H1 (cell line): ENCODE results near the gene C5. TPM values are rescaled to one million over a fixed set of nuclear protein-coding genes. Genes with fewer than 3 reads are reported as not detected.

Experiments used
- CTCF ChIA-PET: fragments of 300-600 bp; sonication (Branson Sonifier 250); formaldehyde crosslinking; loops from one replicate; lab custom pipeline; 2021; ENCODE audit not compliant: partially characterized antibody; lab: Charles Lee
- POLR2A ChIA-PET: fragments of 300-600 bp; sonication (Branson Sonifier 250); formaldehyde crosslinking; loops from one replicate; lab custom pipeline; 2021; ENCODE audit warnings: inconsistent platforms; ENCODE audit not compliant: partially characterized antibody; lab: Charles Lee
- DNase-seq, 2 experiments: peaks; one replicate each; pipeline versions ENCODE4 v3.0.0 to v3.0.0-alpha.2; 2010 to 2022; ENCODE audit warnings: low spot score in 2 of 2, low read depth in 1 of 2, mixed read lengths in 1 of 2
- FAIRE-seq: peaks from 2 replicates; lab custom pipeline; 2011; peaks lifted over from hg19 to GRCh38; lab: Jason Lieb, UNC
- H2AFZ ChIP-seq: 2 replicates; pipeline ENCODE4 v1.8.1; 2012; ENCODE audit warnings: low read length, inconsistent platforms
- H2AK5ac ChIP-seq: 2 replicates; pipeline ENCODE4 v1.6.1; 2013; ENCODE audit warnings: low read depth, low read length
- H2BK120ac ChIP-seq: replicated peaks from 2 replicates; pipeline ENCODE3; 2013; ENCODE audit warnings: low read depth, low read length, inconsistent platforms
- H2BK12ac ChIP-seq: 2 replicates; pipeline ENCODE4 v1.6.1; 2013; ENCODE audit warnings: low read depth, low read length
- H2BK15ac ChIP-seq: 2 replicates; pipeline ENCODE4 v1.6.1; 2013; ENCODE audit warnings: low read length
- H2BK20ac ChIP-seq: 2 replicates; pipeline ENCODE4 v1.6.1; 2013; ENCODE audit warnings: low read length
- H2BK5ac ChIP-seq: 2 replicates; pipeline ENCODE4 v1.6.1; 2013; ENCODE audit warnings: low read depth, low read length
- H3K14ac ChIP-seq: 2 replicates; pipeline ENCODE4 v1.6.1; 2013; ENCODE audit warnings: inconsistent platforms; ENCODE audit not compliant: insufficient read length
- H3K18ac ChIP-seq: 2 replicates; pipeline ENCODE4 v1.6.1; 2013; ENCODE audit warnings: low read length; ENCODE audit errors: extremely low read depth
- H3K23ac ChIP-seq: 2 replicates; pipeline ENCODE4 v1.6.1; 2013; ENCODE audit warnings: inconsistent platforms; ENCODE audit not compliant: insufficient read length
- H3K23me2 ChIP-seq: 2 replicates; pipeline ENCODE4 v1.6.1; 2013; ENCODE audit warnings: low read depth, low read length
- H3K27ac ChIP-seq: 2 replicates; pipeline ENCODE4 v1.6.1; 2011; ENCODE audit warnings: low read depth, low read length, inconsistent platforms
- H3K27me3 ChIP-seq, 4 experiments: replicated peaks in 1 of 4; 1 replicate in 1 of 4; 2 replicates in 3 of 4; pipeline versions ENCODE4 v1.6.1 to v1.8.1; 2011 to 2013; ENCODE audit warnings: low read length in 3 of 4, mild to moderate bottlenecking in 3 of 4, inconsistent platforms in 2 of 4, mixed read lengths in 2 of 4, moderate library complexity in 1 of 4; ENCODE audit not compliant: control insufficient read depth in 3 of 4, insufficient read depth in 3 of 4; ENCODE audit errors: extremely low read depth in 1 of 4
- H3K36me3 ChIP-seq, 4 experiments: 2 replicates each; pipeline versions ENCODE4 v1.6.1 to v1.8.1; 2011 to 2013; ENCODE audit warnings: mild to moderate bottlenecking in 4 of 4, low read length in 3 of 4, moderate library complexity in 2 of 4, control low read depth in 1 of 4, inconsistent platforms in 1 of 4; ENCODE audit not compliant: insufficient read depth in 4 of 4, control insufficient read depth in 2 of 4
- H3K4ac ChIP-seq: replicated peaks from 2 replicates; pipeline ENCODE3; 2013; ENCODE audit warnings: low read length, low read depth, mixed read lengths, inconsistent platforms; ENCODE audit not compliant: insufficient read length
- H3K4me1 ChIP-seq, 4 experiments: replicated peaks in 1 of 4; 1 replicate in 1 of 4; 2 replicates in 3 of 4; pipeline versions ENCODE4 v1.6.1 to v1.8.1; 2011 to 2013; ENCODE audit warnings: low read length in 3 of 4, inconsistent platforms in 2 of 4, mixed read lengths in 1 of 4; ENCODE audit not compliant: insufficient read depth in 4 of 4, control insufficient read depth in 3 of 4
- H3K4me2 ChIP-seq, 2 experiments: 2 replicates each; pipeline versions ENCODE4 v1.6.1 to v1.8.1; 2011 to 2013; ENCODE audit warnings: low read depth in 2 of 2, low read length in 2 of 2, control low read depth in 1 of 2, inconsistent platforms in 1 of 2, mild to moderate bottlenecking in 1 of 2; ENCODE audit not compliant: insufficient read depth in 1 of 2
- H3K4me3 ChIP-seq, 4 experiments: fragments of 200-600, 300-600 bp in 1 of 4; sonication (generic), shearing (Covaris generic), sonication (Bioruptor Twin) in 1 of 4; 2 replicates each; pipeline versions ENCODE4 v1.5.1 to v1.8.1; 2011 to 2016; ENCODE audit warnings: low read length in 4 of 4, low read depth in 3 of 4, control low read depth in 2 of 4, inconsistent platforms in 2 of 4, mild to moderate bottlenecking in 2 of 4, mixed read lengths in 1 of 4, moderate library complexity in 1 of 4; ENCODE audit not compliant: insufficient read depth in 2 of 4; ENCODE audit errors: extremely low read depth in 1 of 4
- H3K56ac ChIP-seq: replicated peaks from 2 replicates; pipeline ENCODE3; 2013; ENCODE audit warnings: low read depth, mild to moderate bottlenecking, mixed read lengths, low read length, inconsistent platforms; ENCODE audit not compliant: insufficient read length
- H3K79me1 ChIP-seq: 2 replicates; pipeline ENCODE4 v1.6.1; 2013; ENCODE audit warnings: low read depth, low read length, control low read depth
- H3K79me2 ChIP-seq, 2 experiments: 2 replicates each; pipeline versions ENCODE4 v1.6.1 to v1.8.1; 2012 to 2013; ENCODE audit warnings: low read length in 2 of 2, mild to moderate bottlenecking in 2 of 2, inconsistent platforms in 1 of 2; ENCODE audit not compliant: insufficient read depth in 2 of 2, control insufficient read depth in 1 of 2
- H3K9ac ChIP-seq, 4 experiments: replicated peaks in 1 of 4; 1 replicate in 1 of 4; 2 replicates in 3 of 4; pipeline versions ENCODE4 v1.6.1 to v1.8.1; 2011 to 2013; ENCODE audit warnings: low read depth in 3 of 4, low read length in 3 of 4, control low read depth in 2 of 4, mild to moderate bottlenecking in 2 of 4, moderate library complexity in 2 of 4, inconsistent platforms in 1 of 4; ENCODE audit errors: extremely low read depth in 1 of 4
- H3K9me3 ChIP-seq, 2 experiments: 2 replicates each; pipeline versions ENCODE4 v1.6.1 to v1.8.1; 2012 to 2013; ENCODE audit warnings: mild to moderate bottlenecking in 2 of 2, moderate library complexity in 2 of 2, control low read depth in 1 of 2, inconsistent platforms in 1 of 2, low read depth in 1 of 2, low read length in 1 of 2, mixed read lengths in 1 of 2; ENCODE audit not compliant: insufficient read depth in 2 of 2
- H4K20me1 ChIP-seq, 2 experiments: replicated peaks in 1 of 2; 2 replicates each; pipeline versions ENCODE3 to v1.8.1; 2011 to 2013; ENCODE audit warnings: inconsistent platforms in 2 of 2, low read length in 2 of 2, mild to moderate bottlenecking in 1 of 2; ENCODE audit not compliant: insufficient read depth in 2 of 2, control insufficient read depth in 1 of 2
- H4K5ac ChIP-seq: 2 replicates; pipeline ENCODE4 v1.6.1; 2013; ENCODE audit warnings: low read length, low read depth, mixed read lengths, inconsistent platforms; ENCODE audit not compliant: insufficient read length
- H4K8ac ChIP-seq: 2 replicates; pipeline ENCODE4 v1.8.0; 2013; ENCODE audit warnings: mild to moderate bottlenecking, moderate library complexity, low read length, inconsistent platforms; ENCODE audit not compliant: insufficient read depth; ENCODE audit errors: extremely low read depth
- H4K91ac ChIP-seq: replicated peaks from 2 replicates; pipeline ENCODE3; 2013; ENCODE audit warnings: low read length, mixed read lengths, inconsistent platforms; ENCODE audit not compliant: insufficient read length
- ASH2L ChIP-seq: fragments of 200-600, 300-600 bp; sonication (generic); IDR thresholded peaks from one replicate; pipeline ENCODE4 v1.7.1; 2017; ENCODE audit warnings: low read length
- WGBS, 2 experiments: shearing (Covaris generic) in 1 of 2; methylation state at CpG; one replicate each; pipeline versions ENCODE4 v1.1.6 to v1.1.7; 2013 to 2015; ENCODE audit warnings: low lambda C conversion rate in 2 of 2, mixed read lengths in 2 of 2, inconsistent platforms in 1 of 2, low coverage in 1 of 2, missing lambda C conversion rate in 1 of 2; ENCODE audit not compliant: insufficient replicate concordance in 2 of 2, insufficient coverage in 1 of 2, insufficient read length in 1 of 2; ENCODE audit errors: extremely low coverage in 1 of 2, missing lambda C conversion rate in 1 of 2; 5-methylcytosine and 5-hydroxymethylcytosine counted together
- polyA plus RNA-seq, 7 experiments: library from polyadenylated mRNA; depleted of rRNA in 3 of 7; stranded (reverse) in 5 of 7; unstranded in 2 of 7; fragments of >200 nt in 5 of 7; fragments of 200-250 nt in 2 of 7; gene quantifications; 1 replicate in 5 of 7; 2 replicates in 1 of 7; 4 replicates in 1 of 7; pipeline versions ENCODE4 v1.2.1 to v1.2.3, GENCODE V29; 2011 to 2013; ENCODE audit warnings: missing spikeins in 2 of 7, mixed read lengths in 2 of 7
- total RNA-seq: library from RNA; stranded (reverse); fragmentation: NEBNext Ultra II Directional; extraction: Animal tissue kit (Norgen Biotek cat#: 25700); gene quantifications from 2 replicates; pipeline ENCODE4 v1.2.1, GENCODE V29; 2021

The C5 gene
- total and polyA plus RNA-seq, 2 of the 8 experiments (the other 6 are each of a cell fraction or from before 2014, with no cell fraction given) = 0.24 to 0.35 TPM

- Histone ChIP-seq H3K14ac (no peak overlapping the region), H4K5ac (no peak overlapping the region), H2AFZ (no peak overlapping the region), H3K4ac (no peak overlapping the region), H2BK12ac (no peak overlapping the region), H3K4me2 (no peak overlapping the region; a peak in 1 of 4 replicates), H3K79me1 (no peaks in the 10 kb centered on the region), H3K27me3 (peaks cover 6 to 40% (median 28%) of the 10 kb centered on the region in 4 experiments), H2BK20ac (no peak overlapping the region), H3K27ac (no peak overlapping the region), H3K79me2 (no peaks in the 10 kb centered on the region), H4K8ac (no peak overlapping the region), H3K36me3 (no peaks in the 10 kb centered on the region), H3K56ac (no peak overlapping the region), H3K9me3 (no peaks in the 10 kb centered on the region), H3K4me1 (peaks cover 0 to 3% (median 0%) of the 10 kb centered on the region in 4 experiments; a peak in 2 of 7 replicates), H4K91ac (no peak overlapping the region), H3K9ac (no peak overlapping the region), H3K4me3 (no peak overlapping the region), H3K18ac (no peak overlapping the region), H3K23ac (no peak overlapping the region), H2BK15ac (no peak overlapping the region), H2AK5ac (no peak overlapping the region), H3K23me2 (peaks cover 14% of the 10 kb centered on the region), H4K20me1 (no peaks in the 10 kb centered on the region), H2BK5ac (no peak overlapping the region), H2BK120ac (no peak overlapping the region)
- POLR2A ChIA-PET = no interaction called here
- WGBS, 2 experiments = 81% methylated on average over 4 of the region's 4 CpGs; no CpG with 5 or more reads in 1 of the 2 experiments
- no peak for FAIRE-seq
- CTCF ChIA-PET = interaction anchor here (0.6 to 4.0 kb wide), 3 partner anchors 13 to 269 kb away, joined by 3 to 24 read pairs (median 3); no protein-coding TSS in a partner anchor
- DNase-seq = no peak
- no peak for TF ChIP-seq ASH2L
These were observed 23.0 kb upstream of the C5 start for GRCh38 chr9:121073038-121073437.
